ENCODE data around the gene ATG10. TPM values are rescaled to one million over a fixed set of nuclear protein-coding genes. Genes with fewer than 3 reads are reported as not detected.
"Not testable (repeated sequence)": the region's sequence is repeated elsewhere in the genome, so short reads cannot be mapped to it uniquely, and the experiment has no call there.

The ATG10 gene
- total RNA-seq, 1 donor from 2014 or later = 8.9 TPM

- no peaks in the 10 kb centered on the region for H3K9me3 Mint-ChIP-seq
- no peak for DNase-seq (ENCODE audit: low spot score)
- H3K4me1 Mint-ChIP-seq (ENCODE audit: low read depth) = no peaks in the 10 kb centered on the region
Observed at GRCh38 chr5:81961651-81962440, 10.0 kb upstream of the ATG10 start.

GRCh38 chr5:81963544-81963943 is 8.3 kb upstream of the ATG10 start:
- no peak overlapping the region for H3K27ac Mint-ChIP-seq
- no peak for DNase-seq (ENCODE audit: low spot score)
- intact Hi-C loops (cut with micrococcal nuclease) = no loop called here
- H3K4me3 Mint-ChIP-seq (ENCODE audit: low read depth) = no peak overlapping the region
- H3K27me3 Mint-ChIP-seq (ENCODE audit: low read depth) = peaks cover 9% of the 10 kb centered on the region
- no peaks in the 10 kb centered on the region for H3K36me3 Mint-ChIP-seq (ENCODE audit: low read depth)
- no peaks in the 10 kb centered on the region for H3K4me1 Mint-ChIP-seq (ENCODE audit: low read depth)
- no peaks in the 10 kb centered on the region for H3K9me3 Mint-ChIP-seq

More at GRCh38 chr5:81961651-81962440, 10.0 kb upstream of the ATG10 start:
- no peak overlapping the region for H3K4me3 Mint-ChIP-seq (ENCODE audit: low read depth)
- intact Hi-C loops (cut with micrococcal nuclease) = no loop called here
- no peaks in the 10 kb centered on the region for H3K36me3 Mint-ChIP-seq (ENCODE audit: low read depth)
- no peak overlapping the region for H3K27ac Mint-ChIP-seq
- H3K27me3 Mint-ChIP-seq (ENCODE audit: low read depth) = peaks cover 9% of the 10 kb centered on the region

GRCh38 chr5:81965524-81965923 is 6.3 kb upstream of the ATG10 start:
- H3K4me3 Mint-ChIP-seq (ENCODE audit: low read depth) = no peak overlapping the region
- H3K9me3 Mint-ChIP-seq = no peaks in the 10 kb centered on the region
- no peaks in the 10 kb centered on the region for H3K36me3 Mint-ChIP-seq (ENCODE audit: low read depth)
- H3K27ac Mint-ChIP-seq = no peak overlapping the region
- intact Hi-C loops (cut with micrococcal nuclease) = no loop called here
- DNase-seq (ENCODE audit: low spot score) = no peak
- peaks cover 4% of the 10 kb centered on the region for H3K4me1 Mint-ChIP-seq (ENCODE audit: low read depth)
- peaks cover 9% of the 10 kb centered on the region for H3K27me3 Mint-ChIP-seq (ENCODE audit: low read depth)

GRCh38 chr5:81969226-81969625 is 2.6 kb upstream of the ATG10 start:
- intact Hi-C loops (cut with micrococcal nuclease) = no loop called here
- H3K4me3 Mint-ChIP-seq (ENCODE audit: low read depth) = no peak overlapping the region
- no peaks in the 10 kb centered on the region for H3K9me3 Mint-ChIP-seq
- H3K4me1 Mint-ChIP-seq (ENCODE audit: low read depth) = peaks cover 25% of the 10 kb centered on the region
- DNase-seq (ENCODE audit: low spot score) = no peak
- peaks cover 2% of the 10 kb centered on the region for H3K36me3 Mint-ChIP-seq (ENCODE audit: low read depth)
- H3K27ac Mint-ChIP-seq = no peak overlapping the region
- peaks cover 5% of the 10 kb centered on the region for H3K27me3 Mint-ChIP-seq (ENCODE audit: low read depth)

GRCh38 chr5:81969912-81970311 is 1.9 kb upstream of the ATG10 start:
- Mint-ChIP-seq H3K4me3 (ENCODE audit: low read depth) (no peak overlapping the region), H3K27me3 (ENCODE audit: low read depth) (peaks cover 5% of the 10 kb centered on the region), H3K9me3 (no peaks in the 10 kb centered on the region), H3K4me1 (ENCODE audit: low read depth) (peaks cover 29% of the 10 kb centered on the region), H3K27ac (peak overlapping the region; percentile 11), H3K36me3 (ENCODE audit: low read depth) (peaks cover 2% of the 10 kb centered on the region)
- intact Hi-C loops (cut with micrococcal nuclease) = loop anchor here (5.0 kb wide), 7 partner anchors 197 to 1107 kb away; partner anchors contain the start of genes RPS23, TMEM167A, XRCC4 and ZCCHC9
- no peak for DNase-seq (ENCODE audit: low spot score)

DNA sequence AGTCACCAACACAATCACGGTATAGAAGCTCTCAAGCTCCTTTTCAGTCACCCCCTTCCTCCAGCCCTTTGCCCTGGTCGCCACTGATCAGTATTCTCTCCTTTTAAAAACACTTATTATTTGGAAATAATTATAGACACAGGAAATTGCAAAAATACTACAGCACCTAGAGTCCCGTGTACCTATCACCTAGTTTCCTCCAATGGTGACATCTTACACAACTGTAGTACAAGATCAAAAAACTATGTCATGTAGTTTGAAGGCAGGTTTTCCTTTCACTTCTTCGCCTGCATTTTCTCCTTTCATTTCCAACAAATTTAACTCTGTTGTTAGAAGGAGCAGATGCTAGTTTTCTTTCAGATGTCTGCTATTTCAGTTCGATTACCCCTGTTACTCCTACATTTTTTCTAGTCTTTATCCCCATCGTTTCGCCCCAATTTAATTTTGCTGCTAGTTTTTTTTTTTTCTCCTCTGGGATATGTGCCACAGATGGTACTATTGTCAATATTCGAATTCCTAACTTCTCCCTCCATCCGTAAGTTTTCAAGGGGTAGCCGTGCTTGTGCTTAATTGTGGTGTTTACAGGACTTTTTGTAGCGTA is 612 bp upstream of the ATG10 start:
- peaks cover 2% of the 10 kb centered on the region for H3K36me3 Mint-ChIP-seq (ENCODE audit: low read depth)
- H3K27ac Mint-ChIP-seq = peak overlapping the region; percentile 99
- H3K27me3 Mint-ChIP-seq (ENCODE audit: low read depth) = no peaks in the 10 kb centered on the region
- H3K9me3 Mint-ChIP-seq = no peaks in the 10 kb centered on the region
- H3K4me1 Mint-ChIP-seq (ENCODE audit: low read depth) = peaks cover 29% of the 10 kb centered on the region
- intact Hi-C loops (cut with micrococcal nuclease) = loop anchor here (1.0 to 5.0 kb wide), 10 partner anchors 117 to 1106 kb away; partner anchors contain the start of genes RPS23, SSBP2, TMEM167A and XRCC4
- H3K4me3 Mint-ChIP-seq (ENCODE audit: low read depth) = peak overlapping the region; percentile 87
- DNase-seq (ENCODE audit: low spot score) = peak; percentile 8

- H3K9me3 Mint-ChIP-seq = no peaks in the 10 kb centered on the region
- H3K27ac Mint-ChIP-seq = peak overlapping the region; percentile 37
- no peaks in the 10 kb centered on the region for H3K27me3 Mint-ChIP-seq (ENCODE audit: low read depth)
- H3K4me3 Mint-ChIP-seq (ENCODE audit: low read depth) = peak overlapping the region; percentile 73
- peaks cover 13% of the 10 kb centered on the region for H3K36me3 Mint-ChIP-seq (ENCODE audit: low read depth)
- intact Hi-C loops (cut with micrococcal nuclease) = loop anchor here (1.0 to 5.0 kb wide), 8 partner anchors 121 to 1105 kb away; partner anchors contain the start of genes RPS23, TMEM167A, XRCC4 and ZCCHC9
- DNase-seq (ENCODE audit: low spot score) = no peak
- peaks cover 31% of the 10 kb centered on the region for H3K4me1 Mint-ChIP-seq (ENCODE audit: low read depth)
Observed at GRCh38 chr5:81972492-81972783, 615 bp downstream of the ATG10 start.

- DNase-seq (ENCODE audit: low spot score) = no peak
- intact Hi-C loops (cut with micrococcal nuclease) = no loop called here
- no peaks in the 10 kb centered on the region for H3K9me3 Mint-ChIP-seq
- H3K4me3 Mint-ChIP-seq (ENCODE audit: low read depth) = no peak overlapping the region
- peaks cover 41% of the 10 kb centered on the region for H3K36me3 Mint-ChIP-seq (ENCODE audit: low read depth)
- peaks cover 2% of the 10 kb centered on the region for H3K4me1 Mint-ChIP-seq (ENCODE audit: low read depth)
- H3K27me3 Mint-ChIP-seq (ENCODE audit: low read depth) = no peaks in the 10 kb centered on the region
- no peak overlapping the region for H3K27ac Mint-ChIP-seq
Observed at GRCh38 chr5:81980160-81980559, 8.3 kb downstream of the ATG10 start.

- no peak overlapping the region for H3K27ac Mint-ChIP-seq
- no peak overlapping the region for H3K4me3 Mint-ChIP-seq (ENCODE audit: low read depth)
- H3K4me1 Mint-ChIP-seq (ENCODE audit: low read depth) = peaks cover 2% of the 10 kb centered on the region
Observed at GRCh38 chr5:81980598-81981260, 8.9 kb downstream of the ATG10 start.

DNA sequence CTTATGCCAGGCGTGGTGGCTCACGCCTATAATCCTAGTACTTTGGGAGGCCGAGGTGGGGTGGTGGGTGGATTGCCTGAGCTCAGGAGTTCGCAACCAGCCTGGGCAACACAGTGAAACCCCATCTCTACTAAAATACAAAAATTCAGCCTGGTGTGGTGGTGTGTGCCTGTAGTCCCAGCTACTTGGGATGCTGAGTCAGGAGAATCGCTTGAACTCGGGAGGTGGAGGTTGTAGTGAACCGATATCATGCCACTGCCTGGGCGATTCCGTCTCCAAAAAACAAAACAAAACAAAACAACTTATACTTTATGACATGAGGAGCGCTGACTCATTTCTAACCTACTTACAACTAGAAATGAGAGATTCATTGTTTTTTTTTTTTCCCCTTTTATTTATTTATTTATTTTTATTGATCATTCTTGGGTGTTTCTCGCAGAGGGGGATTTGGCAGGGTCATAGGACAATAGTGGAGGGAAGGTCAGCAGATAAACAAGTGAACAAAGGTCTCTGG is 10.4 kb downstream of the ATG10 start:
- H3K9me3 Mint-ChIP-seq; H3K4me3 Mint-ChIP-seq (ENCODE audit: low read depth); H3K27me3 Mint-ChIP-seq (ENCODE audit: low read depth); H3K27ac Mint-ChIP-seq; H3K4me1 Mint-ChIP-seq (ENCODE audit: low read depth); DNase-seq (ENCODE audit: low spot score); intact Hi-C loops (cut with micrococcal nuclease): not testable (repeated sequence)
- H3K36me3 Mint-ChIP-seq (ENCODE audit: low read depth) = peaks cover 40% of the 10 kb centered on the region

More at GRCh38 chr5:81980598-81981260, 8.9 kb downstream of the ATG10 start:
- Mint-ChIP-seq H3K27me3 (ENCODE audit: low read depth) (no peaks in the 10 kb centered on the region), H3K36me3 (ENCODE audit: low read depth) (peaks cover 46% of the 10 kb centered on the region), H3K9me3 (peaks cover 4% of the 10 kb centered on the region)
- intact Hi-C loops (cut with micrococcal nuclease) = no loop called here
- no peak for DNase-seq (ENCODE audit: low spot score)

DNA sequence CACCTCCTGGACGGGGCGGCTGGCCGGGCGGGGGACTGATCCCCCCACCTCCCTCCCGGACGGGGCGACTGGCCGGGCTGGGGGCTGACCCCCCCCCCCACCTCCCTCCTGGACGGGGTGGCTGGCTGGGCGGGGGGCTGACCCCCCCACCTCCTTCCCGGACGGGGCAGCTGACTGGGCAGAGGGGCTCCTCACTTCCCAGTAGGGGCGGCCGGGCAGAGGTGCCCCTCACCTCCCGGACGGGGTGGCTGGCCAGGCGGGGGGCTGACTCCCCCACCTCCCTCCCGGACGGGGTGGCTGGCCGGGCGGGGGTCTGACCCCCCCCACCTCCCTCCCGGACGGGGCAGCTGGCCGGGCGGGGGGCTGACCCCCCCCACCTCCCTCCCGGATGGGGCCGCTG is 11.3 kb downstream of the ATG10 start:
- H3K27me3 Mint-ChIP-seq (ENCODE audit: low read depth); DNase-seq (ENCODE audit: low spot score); H3K27ac Mint-ChIP-seq; H3K9me3 Mint-ChIP-seq; intact Hi-C loops (cut with micrococcal nuclease); H3K4me3 Mint-ChIP-seq (ENCODE audit: low read depth); H3K4me1 Mint-ChIP-seq (ENCODE audit: low read depth): not testable (repeated sequence)
- H3K36me3 Mint-ChIP-seq (ENCODE audit: low read depth) = peaks cover 35% of the 10 kb centered on the region

DNA sequence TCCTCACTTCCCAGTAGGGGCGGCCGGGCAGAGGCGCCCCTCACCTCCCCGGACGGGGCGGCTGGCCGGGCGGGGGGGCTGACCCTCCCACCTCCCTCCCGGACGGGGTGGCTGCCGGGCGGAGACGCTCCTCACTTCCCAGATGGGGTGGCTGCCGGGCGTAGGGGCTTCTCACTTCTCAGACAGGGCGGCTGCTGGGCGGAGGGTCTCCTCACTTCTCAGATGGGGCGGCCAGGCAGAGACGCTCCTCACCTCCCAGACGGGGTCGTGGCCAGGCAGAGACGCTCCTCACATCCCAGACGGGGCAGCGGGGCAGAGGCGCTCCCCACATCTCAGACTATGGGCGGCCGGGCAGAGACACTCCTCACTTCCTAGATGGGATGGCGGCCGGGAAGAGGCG is 11.7 kb downstream of the ATG10 start:
- DNase-seq (ENCODE audit: low spot score); H3K27ac Mint-ChIP-seq; H3K4me3 Mint-ChIP-seq (ENCODE audit: low read depth); H3K4me1 Mint-ChIP-seq (ENCODE audit: low read depth); H3K9me3 Mint-ChIP-seq; H3K27me3 Mint-ChIP-seq (ENCODE audit: low read depth); intact Hi-C loops (cut with micrococcal nuclease): not testable (repeated sequence)
- peaks cover 31% of the 10 kb centered on the region for H3K36me3 Mint-ChIP-seq (ENCODE audit: low read depth)

DNA sequence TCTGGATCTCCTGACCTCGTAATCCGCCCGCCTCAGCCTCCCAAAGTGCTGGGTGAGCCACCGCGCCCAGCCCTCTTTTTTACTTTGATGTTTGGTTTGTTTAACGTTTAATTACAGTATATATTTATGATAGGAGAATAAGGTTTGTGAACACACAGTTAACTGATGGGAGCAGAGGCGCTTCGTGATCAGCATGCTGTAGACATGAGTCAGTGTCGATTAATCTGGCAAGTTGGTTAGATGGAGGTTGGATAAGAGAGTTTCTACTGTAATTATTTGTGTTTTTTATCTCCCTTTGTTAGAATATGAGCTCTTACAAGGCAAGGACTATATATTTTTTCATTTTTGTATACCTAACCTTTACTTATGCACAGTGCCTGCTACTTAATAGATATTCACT is 14.3 kb downstream of the ATG10 start:
- peaks cover 24% of the 10 kb centered on the region for H3K36me3 Mint-ChIP-seq (ENCODE audit: low read depth)
- peaks cover 2% of the 10 kb centered on the region for H3K4me1 Mint-ChIP-seq (ENCODE audit: low read depth)
- H3K9me3 Mint-ChIP-seq = peaks cover 4% of the 10 kb centered on the region
- DNase-seq (ENCODE audit: low spot score) = no peak
- no peaks in the 10 kb centered on the region for H3K27me3 Mint-ChIP-seq (ENCODE audit: low read depth)
- no peak overlapping the region for H3K27ac Mint-ChIP-seq
- intact Hi-C loops (cut with micrococcal nuclease) = no loop called here
- H3K4me3 Mint-ChIP-seq (ENCODE audit: low read depth) = no peak overlapping the region

All from activated T-helper 2 cell treated with anti-CD3 and anti-CD28 coated beads, Interferon-gamma antibody, Interleukin-2, Interleukin-4, amounts not matched to agents 10 μg/mL and 5 μg/mL and 100 μg/mL, durations not matched to agents 14 hours and 24 hours and 36 hours (primary cell).